Amniotic epithelial cell (primary cell): ENCODE results near the gene ARHGAP33.
"Not testable (repeated sequence)": the region's sequence is repeated elsewhere in the genome, so short reads cannot be mapped to it uniquely, and the experiment has no call there.

ENCODE experiments used
- DNase-seq: peaks from one replicate; pipeline ENCODE4 v3.0.0-alpha.2; 2010; ENCODE audit warnings: low read depth

The ARHGAP33 gene

GRCh38 chr19:35830986-35831385 lies 55.6 kb downstream of the ARHGAP33 start:
- no peak for DNase-seq

- DNase-seq: no peak
Observed at GRCh38 chr19:35832054-35832453, 56.7 kb downstream of the ARHGAP33 start.

- DNase-seq: no peak
Observed at GRCh38 chr19:35833972-35834371, 58.6 kb downstream of the ARHGAP33 start.

GRCh38 chr19:35836096-35836495 lies 60.7 kb downstream of the ARHGAP33 start:
- DNase-seq: not testable (repeated sequence)
